ENCODE results near the gene NHLRC2.
"Not testable (repeated sequence)": the region's sequence is repeated elsewhere in the genome, so short reads cannot be mapped to it uniquely, and the experiment has no call there.

NHLRC2 gene

GRCh38 chr10:113854013-113854760 is at the start of gene NHLRC2, which contains the start of gene DCLRE1A:
NHLRC2 (plus strand) TSS chr10:113854661; CDS start chr10:113854873, 212 bp downstream.
DCLRE1A (minus strand) TSS chr10:113854082; CDS start chr10:113853182, 900 bp downstream.
- DNase-seq (ENCODE audit: low read depth), result peak; percentile 64

- DNase-seq (ENCODE audit: low read depth), result no peak
Observed at GRCh38 chr10:113806503-113806902, 48.0 kb upstream of the NHLRC2 start.

GRCh38 chr10:113808168-113808567 is 46.3 kb upstream of the NHLRC2 start:
- no peak for DNase-seq (ENCODE audit: low read depth)

GRCh38 chr10:113814700-113815099 is 39.8 kb upstream of the NHLRC2 start:
- DNase-seq (ENCODE audit: low read depth), result not testable (repeated sequence)

GRCh38 chr10:113819989-113820388 is 34.5 kb upstream of the NHLRC2 start:
- no peak for DNase-seq (ENCODE audit: low read depth)

- no peak for DNase-seq (ENCODE audit: low read depth)
Observed at GRCh38 chr10:113820507-113820906, 34.0 kb upstream of the NHLRC2 start.

- DNase-seq (ENCODE audit: low read depth), result not testable (repeated sequence)
Observed at GRCh38 chr10:113821306-113821705, 33.2 kb upstream of the NHLRC2 start.

- DNase-seq (ENCODE audit: low read depth), result no peak
Observed at GRCh38 chr10:113822174-113822573, 32.3 kb upstream of the NHLRC2 start.

- DNase-seq (ENCODE audit: low read depth), result no peak
Observed at GRCh38 chr10:113823389-113823788, 31.1 kb upstream of the NHLRC2 start.

- no peak for DNase-seq (ENCODE audit: low read depth)
Observed at GRCh38 chr10:113825791-113826190, 28.7 kb upstream of the NHLRC2 start.

- not testable (repeated sequence) for DNase-seq (ENCODE audit: low read depth)
Observed at GRCh38 chr10:113828567-113828966, 25.9 kb upstream of the NHLRC2 start.

- DNase-seq (ENCODE audit: low read depth), result no peak
Observed at GRCh38 chr10:113842171-113842570, 12.3 kb upstream of the NHLRC2 start.

GRCh38 chr10:113843972-113844485 is 10.4 kb upstream of the NHLRC2 start:
- no peak for DNase-seq (ENCODE audit: low read depth)

GRCh38 chr10:113846036-113846435 is 8.4 kb upstream of the NHLRC2 start:
- DNase-seq (ENCODE audit: low read depth), result no peak

- DNase-seq (ENCODE audit: low read depth), result no peak
Observed at GRCh38 chr10:113849140-113849803, 5.2 kb upstream of the NHLRC2 start.

- no peak for DNase-seq (ENCODE audit: low read depth)
Observed at GRCh38 chr10:113849946-113850345, 4.5 kb upstream of the NHLRC2 start.

- no peak for DNase-seq (ENCODE audit: low read depth)
Observed at GRCh38 chr10:113853578-113854012, 866 bp upstream of the NHLRC2 start.

- no peak for DNase-seq (ENCODE audit: low read depth)
Observed at GRCh38 chr10:113854761-113855588, 514 bp downstream of the NHLRC2 start.

GRCh38 chr10:113856563-113856962 is 2.1 kb downstream of the NHLRC2 start:
- no peak for DNase-seq (ENCODE audit: low read depth)

GRCh38 chr10:113857210-113857609 is 2.7 kb downstream of the NHLRC2 start:
- DNase-seq (ENCODE audit: low read depth), result no peak

GRCh38 chr10:113858541-113858940 is 4.1 kb downstream of the NHLRC2 start:
- no peak for DNase-seq (ENCODE audit: low read depth)

- no peak for DNase-seq (ENCODE audit: low read depth)
Observed at GRCh38 chr10:113859261-113859660, 4.8 kb downstream of the NHLRC2 start.
